Ovary (tissue), 3 donors: ENCODE measurements around the gene GSX2.

Experiments
- CTCF ChIP-seq, 3 donors: fragments of 450-650 bp in 2 of 3; fragments of 200-600 bp in 1 of 3; IDR thresholded peaks; one replicate each; pipeline versions ENCODE4 v1.5.1 to v1.8.0; 2016 to 2022; ENCODE audit warnings: antibody characterized with exemption in 3 of 3, mild to moderate bottlenecking in 1 of 3
- EP300 ChIP-seq: sonication (generic); formaldehyde crosslinking; IDR thresholded peaks from one replicate; pipeline ENCODE4 v1.6.1; 2017; ENCODE audit warnings: antibody characterized with exemption
- donor health status: DM: no; HTN: no; CAD: no.

- TF ChIP-seq CTCF (IDR thresholded peaks at IDR 0.05) (no peak), EP300 (no peak)
These were observed 38.9 kb upstream of the GSX2 start for GRCh38 chr4:54061067-54061466.
